IPS DF 19.7 (cell line): Measurements from ENCODE around the gene SLC44A5.
A peak's percentile ranks its signal among the peaks of the same experiment; 100 is the strongest.
"Not testable (repeated sequence)": the region's sequence is repeated elsewhere in the genome, so short reads cannot be mapped to it uniquely, and the experiment has no call there.

Source experiments
- DNase-seq: peaks from one replicate; pipeline ENCODE4 v3.0.0-alpha.2; 2013; ENCODE audit warnings: low read depth, low spot score

The SLC44A5 gene

GRCh38 chr1:75366595-75366994, 244.3 kb downstream of the SLC44A5 start:
- no peak for DNase-seq

GRCh38 chr1:75361260-75361659, 249.7 kb downstream of the SLC44A5 start:
- no peak for DNase-seq

- not testable (repeated sequence) for DNase-seq
Observed at GRCh38 chr1:75354267-75354666, 256.6 kb downstream of the SLC44A5 start.

GRCh38 chr1:75353051-75353450, 257.9 kb downstream of the SLC44A5 start:
- DNase-seq: no peak

GRCh38 chr1:75345538-75346292, 265.2 kb downstream of the SLC44A5 start:
- no peak for DNase-seq

GRCh38 chr1:75342786-75343185, 268.1 kb downstream of the SLC44A5 start:
- no peak for DNase-seq

- DNase-seq: no peak
Observed at GRCh38 chr1:75341537-75341936, 269.4 kb downstream of the SLC44A5 start.

GRCh38 chr1:75338616-75339483, 272.1 kb downstream of the SLC44A5 start:
- DNase-seq: no peak

- no peak for DNase-seq
Observed at GRCh38 chr1:75334876-75335389, 276.0 kb downstream of the SLC44A5 start.

GRCh38 chr1:75330624-75331023, 280.3 kb downstream of the SLC44A5 start:
- DNase-seq: no peak

GRCh38 chr1:75328691-75329090, 282.2 kb downstream of the SLC44A5 start:
- peak; percentile 20 for DNase-seq

GRCh38 chr1:75327395-75327794, 283.5 kb downstream of the SLC44A5 start:
- DNase-seq: no peak

- DNase-seq: no peak
Observed at GRCh38 chr1:75317976-75318375, 292.9 kb downstream of the SLC44A5 start.

GRCh38 chr1:75316230-75316629, 294.7 kb downstream of the SLC44A5 start:
- no peak for DNase-seq

- DNase-seq: no peak
Observed at GRCh38 chr1:75312620-75313019, 298.3 kb downstream of the SLC44A5 start.

- DNase-seq: no peak
Observed at GRCh38 chr1:75310067-75310466, 300.8 kb downstream of the SLC44A5 start.

- no peak for DNase-seq
Observed at GRCh38 chr1:75308365-75308764, 302.5 kb downstream of the SLC44A5 start.

GRCh38 chr1:75305061-75305460, 305.9 kb downstream of the SLC44A5 start:
- DNase-seq: no peak

- DNase-seq: no peak
Observed at GRCh38 chr1:75293270-75293669, 317.6 kb downstream of the SLC44A5 start.

- no peak for DNase-seq
Observed at GRCh38 chr1:75292013-75292412, 318.9 kb downstream of the SLC44A5 start.

GRCh38 chr1:75276385-75276784, 334.5 kb downstream of the SLC44A5 start:
- no peak for DNase-seq

- DNase-seq: no peak
Observed at GRCh38 chr1:75275631-75276030, 335.3 kb downstream of the SLC44A5 start.
